NCI-H748 treated with DMSO at 0.1 percent for 48 hours (cell line): ENCODE data around the gene NRIP2.

Experiments used
- DNase-seq: peaks from one replicate; lab custom pipeline; 2025; lab: John Stamatoyannopoulos, UW

Gene NRIP2

DNA sequence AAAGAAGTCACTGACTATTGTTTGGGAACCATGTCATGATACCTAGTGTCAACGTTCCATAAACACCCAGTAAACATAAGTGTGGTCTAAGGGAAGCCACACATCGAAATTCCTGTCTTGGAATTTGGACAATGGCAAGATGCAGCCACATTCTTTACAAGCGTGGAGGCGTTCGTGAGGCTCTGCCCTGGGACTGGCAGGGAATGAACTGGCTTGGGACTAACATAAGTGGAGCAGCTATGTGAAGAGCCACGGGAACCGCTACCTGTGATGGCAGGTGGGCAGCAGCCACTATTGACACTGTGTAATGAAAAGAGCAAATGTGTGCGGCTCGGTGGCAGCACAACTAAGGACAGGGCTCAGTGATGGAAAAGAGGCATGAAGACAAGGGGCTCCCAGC lies 10.0 kb upstream of the NRIP2 start:
- no peak for DNase-seq

DNA sequence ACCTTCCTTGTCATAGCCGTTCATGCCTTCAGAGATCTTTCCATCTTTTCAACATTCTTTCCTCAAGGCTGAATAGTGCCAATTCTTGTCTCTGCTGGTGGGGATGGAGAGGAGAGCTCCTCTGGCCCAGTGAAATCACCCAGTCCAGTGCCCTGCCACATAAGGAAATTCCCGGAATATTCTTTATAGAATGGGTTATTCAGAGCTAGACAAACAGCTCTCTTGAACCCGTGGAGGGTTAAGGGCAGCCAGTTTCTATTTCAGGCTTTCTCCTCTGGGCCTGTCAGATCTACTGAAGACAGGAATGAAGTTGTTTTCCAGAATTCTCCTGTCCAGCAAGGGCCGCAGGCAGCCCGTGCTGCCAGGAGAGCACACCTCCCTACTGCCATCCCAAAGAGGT lies 8.1 kb upstream of the NRIP2 start:
- DNase-seq, result no peak

DNA sequence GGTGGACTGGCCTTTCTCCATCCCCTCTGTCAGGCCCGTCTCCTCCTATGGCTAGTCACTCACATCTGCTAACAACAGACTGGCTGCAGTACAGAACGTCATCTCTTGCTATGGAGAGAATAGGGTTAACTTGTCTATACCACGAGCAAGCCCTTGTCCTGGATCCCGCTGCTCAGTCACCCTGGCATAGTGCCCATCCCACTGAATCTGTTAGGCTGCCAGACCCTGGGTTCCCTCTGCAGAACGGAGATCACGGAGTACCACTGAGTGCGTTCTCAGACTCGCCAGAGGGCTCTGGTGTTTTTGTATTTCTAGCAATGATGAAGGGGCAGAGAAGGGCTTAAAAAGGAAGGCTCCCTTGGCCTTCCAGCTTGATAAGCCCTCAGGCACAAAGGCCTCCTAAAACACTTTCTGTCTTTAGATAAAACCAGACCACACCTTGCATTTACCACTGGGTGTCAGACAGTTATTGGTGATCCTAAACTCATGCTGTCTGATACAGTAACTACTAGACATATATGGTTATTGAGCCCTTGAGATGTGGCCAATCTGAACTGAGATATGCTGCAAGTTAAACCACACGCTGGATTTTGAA lies 6.3 kb upstream of the NRIP2 start:
- no peak for DNase-seq

DNA sequence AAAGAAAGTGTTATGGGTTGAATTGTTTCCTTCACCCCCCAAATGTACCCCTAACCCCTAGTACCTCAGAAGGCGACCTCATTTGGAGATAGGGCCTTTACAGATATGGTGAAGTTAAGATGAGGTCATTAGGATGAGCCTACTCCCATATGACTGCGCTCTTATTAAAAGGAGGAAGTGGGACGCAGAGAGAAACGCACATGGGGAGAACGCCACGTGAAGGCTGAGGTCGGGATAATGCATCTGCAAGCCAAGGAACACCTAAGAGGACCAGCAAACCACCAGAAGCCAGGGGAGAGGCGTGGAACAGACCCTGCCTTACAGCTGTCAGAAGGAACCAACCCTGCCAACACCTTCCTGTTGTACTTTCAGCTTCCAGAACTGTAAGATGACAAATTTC lies 1.7 kb upstream of the NRIP2 start:
- no peak for DNase-seq

DNA sequence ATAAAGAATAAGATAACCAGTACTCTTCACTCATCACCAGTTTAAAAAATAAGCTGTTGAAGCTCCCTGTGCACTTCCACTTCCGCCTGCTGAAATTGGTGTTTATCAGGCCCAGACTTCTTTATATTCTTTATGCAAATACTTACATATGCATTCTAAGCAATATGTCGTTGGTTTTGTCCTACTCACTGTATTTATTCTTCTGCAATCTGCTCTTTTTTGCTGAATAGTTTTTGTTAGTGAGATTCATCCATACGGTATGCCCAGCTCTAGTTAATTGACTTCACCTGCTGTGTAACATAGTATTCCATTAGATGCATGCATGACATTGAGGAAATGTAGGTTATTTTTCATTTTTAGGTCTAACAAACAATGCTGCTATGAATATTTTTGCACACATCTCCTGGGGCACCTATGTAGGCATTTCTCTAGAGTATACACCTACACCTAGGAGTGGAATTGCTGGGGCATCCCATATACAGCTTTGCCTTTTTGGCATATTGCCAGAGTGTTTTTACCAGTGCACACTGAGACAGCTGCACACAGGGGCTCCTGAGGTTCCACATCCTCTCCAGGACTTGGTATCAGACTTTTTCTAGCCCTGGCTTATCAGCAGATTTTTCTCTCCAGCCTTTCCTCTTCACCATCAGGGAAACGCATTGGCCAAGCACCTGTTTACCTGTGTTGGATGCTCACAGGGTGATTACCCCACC lies 1.0 kb upstream of the NRIP2 start:
- no peak for DNase-seq

DNA sequence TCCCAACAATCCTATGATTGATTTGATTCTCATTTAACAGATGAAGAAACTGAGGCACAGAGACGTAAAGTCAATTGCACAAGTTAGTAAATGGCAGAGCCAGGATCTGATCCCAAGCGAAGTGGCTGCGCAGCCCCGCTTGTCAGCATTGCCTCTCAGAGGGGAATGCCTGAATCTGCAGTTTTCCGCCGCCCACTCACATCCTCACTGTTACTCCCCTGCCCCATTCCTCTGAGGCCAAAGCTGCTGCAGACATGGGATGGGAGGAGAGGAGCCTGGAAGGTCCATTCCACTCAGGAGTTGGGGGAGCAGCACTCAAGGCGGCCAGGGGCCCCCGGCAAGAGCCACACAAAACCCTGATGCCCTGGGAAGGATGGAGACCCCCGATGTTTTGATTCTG lies 1.0 kb downstream of the NRIP2 start:
- no peak for DNase-seq

DNA sequence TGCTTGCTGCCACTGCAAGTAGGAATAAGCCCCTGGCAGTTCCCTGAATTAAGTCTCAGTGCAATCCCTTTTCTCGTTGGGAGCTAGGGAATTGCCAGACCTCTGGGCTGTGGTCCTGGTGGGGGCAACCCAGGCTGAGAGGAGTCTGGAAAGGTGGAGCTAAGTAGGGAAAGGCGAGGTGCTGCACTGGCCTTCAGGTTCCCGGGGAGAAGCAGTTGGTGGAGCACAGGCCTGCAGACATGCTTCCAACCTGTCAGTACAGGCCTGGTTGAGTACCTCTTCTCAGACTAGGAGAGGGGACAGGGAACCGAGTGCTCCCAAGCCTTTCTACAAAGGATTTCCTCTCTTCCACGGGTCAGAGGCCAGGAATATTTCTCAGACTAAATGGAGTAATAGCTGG lies 1.5 kb downstream of the NRIP2 start:
- DNase-seq, result no peak

DNA sequence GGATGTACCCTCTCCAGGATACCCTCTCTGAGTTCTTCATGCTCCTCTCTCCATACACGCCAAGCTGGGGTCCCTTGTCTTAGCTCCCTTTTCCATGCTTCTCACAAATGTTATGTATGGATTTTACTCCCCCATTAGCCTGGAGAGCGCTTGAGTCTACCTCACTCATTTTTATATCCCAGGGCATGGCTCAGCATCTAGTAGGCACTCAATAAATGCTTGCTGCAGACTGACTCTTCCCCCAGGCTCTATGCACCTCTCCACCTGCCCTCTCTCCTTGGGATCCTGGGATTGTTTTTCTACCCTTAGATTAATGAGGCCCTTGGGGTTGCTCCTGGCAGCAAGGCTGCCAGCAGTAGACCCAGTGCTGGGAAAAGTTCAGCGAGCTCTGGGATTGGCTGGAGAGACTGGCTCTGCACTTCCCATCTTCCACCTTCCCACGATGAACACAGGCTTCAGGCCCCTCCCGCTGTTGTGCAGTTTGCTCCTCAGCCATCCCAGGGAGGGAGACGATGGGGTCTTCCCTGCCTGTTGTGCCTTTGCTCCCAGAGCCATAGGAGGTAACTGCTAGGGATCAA lies 2.2 kb downstream of the NRIP2 start:
- no peak for DNase-seq

DNA sequence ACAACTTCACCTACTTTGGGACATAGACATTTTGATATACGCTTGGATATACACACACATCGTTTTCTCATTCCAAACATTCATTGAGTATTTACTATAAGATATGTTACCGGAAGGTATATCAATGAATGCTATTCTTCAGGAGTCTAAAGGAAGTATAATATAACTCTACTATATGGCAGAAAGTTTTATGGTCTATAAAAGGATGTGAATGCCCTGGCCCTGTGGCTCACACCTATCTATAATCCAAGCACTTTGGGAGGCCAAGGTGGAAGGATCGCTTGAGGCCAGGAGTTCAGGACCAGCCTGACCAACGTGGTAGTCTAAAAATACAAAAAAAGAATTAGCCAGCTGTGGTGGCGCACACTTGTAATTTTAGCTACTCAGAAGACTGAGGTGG lies 5.6 kb downstream of the NRIP2 start:
- DNase-seq, result no peak

DNA sequence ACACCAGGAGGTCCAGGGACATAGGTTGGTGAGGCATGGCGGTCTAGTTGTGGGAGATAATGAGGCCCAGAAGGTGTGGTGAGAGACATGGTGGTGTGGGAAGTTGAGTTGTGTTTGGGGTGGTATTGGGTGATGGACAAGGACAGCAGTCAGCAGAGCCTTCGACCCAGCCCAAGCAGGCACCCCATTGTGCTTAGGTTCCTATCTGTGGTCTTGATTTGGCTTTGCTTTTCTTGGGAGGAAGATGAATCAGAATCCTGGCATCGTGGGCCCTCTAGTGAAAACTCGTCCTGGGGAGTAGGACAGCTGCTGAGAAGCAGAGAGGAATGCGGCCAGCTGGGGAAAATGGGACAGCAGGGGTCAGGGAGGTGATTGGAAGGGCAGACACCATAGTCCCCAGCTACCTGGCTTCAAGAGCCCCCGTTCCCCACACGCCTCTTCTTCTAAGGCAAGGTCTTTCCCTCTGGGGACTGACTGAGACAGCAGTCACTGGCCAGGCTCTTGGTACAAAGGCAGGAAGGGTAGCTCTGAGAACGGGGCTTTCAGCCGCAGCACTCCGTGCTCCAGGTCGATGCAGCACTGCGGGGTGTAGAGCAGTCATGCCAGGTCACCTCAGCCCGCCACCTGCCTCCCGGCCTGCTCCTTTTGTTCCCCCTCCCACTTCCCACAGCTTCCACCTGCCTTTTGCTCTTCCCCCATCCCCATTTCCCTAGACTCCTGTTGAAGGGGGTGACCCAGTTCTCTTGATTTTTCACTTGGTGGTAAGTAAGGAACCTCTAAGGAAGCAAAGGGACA lies 7.9 kb downstream of the NRIP2 start:
- DNase-seq, result no peak

DNA sequence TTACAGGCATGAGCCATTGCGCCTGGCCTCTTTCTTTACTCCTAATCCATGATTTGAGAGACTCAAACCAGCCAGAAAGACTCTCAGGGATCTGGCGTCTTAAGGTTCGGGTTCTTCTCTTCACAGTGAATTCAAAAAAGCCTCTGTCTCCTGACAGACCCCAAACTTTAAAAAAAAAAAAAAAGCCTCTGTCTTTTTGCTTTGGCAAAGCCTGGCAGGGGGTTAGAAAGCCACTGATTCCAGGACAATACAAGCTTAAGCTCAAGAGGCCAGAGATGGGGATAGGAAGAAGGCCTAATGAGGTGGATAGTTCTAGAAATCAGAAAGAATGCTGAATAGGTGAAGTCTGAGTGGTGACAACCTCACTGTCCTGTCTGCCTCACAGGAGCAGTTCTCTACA lies 8.8 kb downstream of the NRIP2 start:
- no peak for DNase-seq

DNA sequence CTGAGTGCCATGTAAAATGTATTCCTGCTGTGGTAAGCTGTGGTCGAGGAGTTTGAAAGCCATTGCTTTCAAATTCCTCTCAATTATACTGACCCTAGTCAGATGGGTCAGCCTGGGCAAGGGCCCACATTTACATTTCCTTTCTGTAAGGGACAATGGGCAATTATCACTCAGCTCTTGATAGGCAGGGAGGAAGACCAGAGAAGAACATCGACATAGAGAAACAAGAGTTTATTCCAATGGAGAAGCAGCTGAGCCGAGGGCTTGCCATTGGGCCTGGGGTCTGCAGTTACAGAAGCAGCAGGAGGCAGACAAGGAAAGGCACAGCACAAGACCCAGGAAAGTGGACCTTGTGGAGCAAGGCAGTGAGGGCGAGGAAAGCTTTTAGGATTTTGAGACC lies 9.7 kb downstream of the NRIP2 start:
- DNase-seq, result no peak

DNA sequence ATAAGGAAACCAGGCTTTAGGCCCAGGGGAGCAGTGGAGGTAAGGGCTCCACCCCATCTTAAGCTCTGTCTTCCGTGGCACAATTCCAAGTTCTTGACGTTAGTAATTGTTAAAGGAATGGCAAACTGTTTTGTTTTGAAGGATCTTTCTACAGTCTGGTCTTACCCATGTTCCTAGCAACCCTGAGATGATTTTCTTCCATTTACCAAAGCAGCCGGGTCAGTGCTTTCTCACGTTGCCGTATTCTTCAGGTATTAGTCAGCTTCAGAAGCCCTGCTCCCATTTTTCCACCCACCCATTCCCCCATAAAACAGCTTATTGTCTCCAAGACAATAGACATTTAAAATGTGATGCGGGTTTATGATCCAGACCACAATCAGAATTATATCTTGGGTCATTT lies 10.3 kb downstream of the NRIP2 start:
- no peak for DNase-seq

DNA sequence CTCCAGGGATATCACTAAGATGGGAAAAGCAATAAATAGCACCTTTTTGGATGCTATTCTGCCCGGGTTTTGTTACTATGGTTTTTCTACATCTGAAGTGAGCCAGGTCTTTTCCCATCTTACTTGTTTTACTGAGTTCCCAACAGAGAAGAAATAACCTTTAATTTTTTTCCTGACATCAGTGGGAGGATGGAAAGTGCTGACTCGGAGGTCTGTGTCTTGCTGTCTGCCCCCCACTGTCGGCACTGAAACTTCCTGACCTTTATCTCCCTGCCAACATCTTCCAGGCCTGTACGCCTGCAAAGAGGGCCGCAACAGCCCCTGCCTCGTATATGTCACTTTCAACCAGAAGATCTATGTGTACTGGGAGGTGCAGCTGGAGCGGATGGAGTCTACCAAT lies 11.4 kb downstream of the NRIP2 start:
- DNase-seq, result no peak

DNA sequence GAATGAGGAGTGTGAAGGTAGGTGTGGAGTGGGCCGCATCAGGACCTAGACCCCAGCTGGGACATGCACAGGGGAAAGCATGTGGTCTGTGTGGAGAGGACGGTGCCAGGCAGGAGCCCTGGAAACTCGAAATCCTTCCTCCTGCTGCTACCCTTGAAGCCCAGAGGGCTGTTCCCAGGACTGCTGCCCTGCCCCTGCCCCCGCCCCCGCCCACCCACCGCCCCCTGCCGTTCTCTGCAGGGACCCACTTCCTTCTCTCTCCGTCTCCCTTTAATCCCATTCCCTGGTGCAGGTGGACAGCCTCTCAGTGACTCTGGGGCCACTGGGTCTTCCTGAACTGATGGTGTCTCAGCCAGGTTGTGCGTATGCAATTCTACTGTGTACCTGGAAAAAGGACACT lies 14.4 kb downstream of the NRIP2 start:
- no peak for DNase-seq

DNA sequence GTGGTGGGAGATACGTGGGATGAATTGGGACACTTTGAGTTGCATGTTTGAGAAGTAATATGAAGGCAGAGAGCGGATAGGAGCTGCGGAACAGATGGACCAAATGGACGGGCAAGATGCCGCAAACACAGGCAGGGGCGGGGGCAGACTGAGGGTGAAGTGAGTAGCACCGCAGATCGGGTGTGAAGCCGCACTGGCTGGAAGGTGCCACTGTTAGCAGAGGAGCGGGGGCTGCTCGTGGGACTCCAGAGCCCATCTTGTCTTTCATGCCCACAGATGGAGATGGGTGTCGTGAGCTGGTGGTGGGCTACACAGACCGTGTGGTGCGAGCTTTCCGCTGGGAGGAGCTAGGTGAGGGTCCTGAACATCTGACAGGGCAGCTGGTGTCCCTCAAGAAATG lies 15.0 kb downstream of the NRIP2 start:
- no peak for DNase-seq

DNA sequence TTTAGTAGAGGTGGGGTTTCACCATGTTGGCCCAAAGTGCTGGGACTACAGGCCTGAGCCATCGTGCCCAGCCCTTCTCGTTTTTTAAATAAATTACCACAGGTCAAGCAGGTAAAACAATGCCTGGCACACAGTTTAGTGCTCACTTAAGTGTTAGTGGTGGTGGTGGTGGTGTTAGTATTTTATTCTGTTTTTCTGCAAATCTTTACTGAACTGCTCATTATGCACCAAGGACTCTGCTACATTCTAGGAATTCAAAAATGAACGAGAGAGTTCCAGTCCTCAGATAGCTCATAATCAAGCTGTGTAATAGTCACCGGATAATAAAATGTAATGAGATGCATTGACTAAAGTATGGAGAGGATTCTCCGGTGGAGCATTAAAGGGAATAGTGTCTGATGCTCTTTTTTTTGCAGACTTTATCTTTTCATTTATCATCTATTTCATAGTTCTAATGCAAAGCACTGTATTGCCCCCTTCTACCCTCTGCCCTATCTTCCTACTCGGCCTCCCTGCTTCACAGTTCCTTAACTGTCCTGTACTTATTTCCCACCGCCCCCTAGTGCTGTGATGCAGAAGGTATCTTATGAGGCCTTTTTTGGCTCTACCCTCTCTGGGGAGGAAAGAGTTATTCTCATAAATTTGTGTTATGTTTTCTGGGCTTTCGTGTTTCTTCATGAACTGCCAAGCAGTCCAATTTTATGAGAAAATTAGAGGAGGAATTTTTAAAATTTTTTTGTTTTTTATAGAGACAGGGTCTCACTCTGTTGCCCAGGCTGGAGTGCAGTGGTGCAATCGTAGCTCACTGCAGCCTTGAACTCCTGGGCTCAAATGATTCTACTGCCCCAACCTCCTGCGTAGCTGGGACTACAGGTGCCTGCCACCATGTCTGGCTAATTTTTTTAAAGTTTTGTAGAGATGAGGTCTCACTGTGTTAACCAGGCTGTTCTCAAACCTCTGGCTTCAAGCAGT lies 21.3 kb downstream of the NRIP2 start:
- DNase-seq, result peak; percentile 37

DNA sequence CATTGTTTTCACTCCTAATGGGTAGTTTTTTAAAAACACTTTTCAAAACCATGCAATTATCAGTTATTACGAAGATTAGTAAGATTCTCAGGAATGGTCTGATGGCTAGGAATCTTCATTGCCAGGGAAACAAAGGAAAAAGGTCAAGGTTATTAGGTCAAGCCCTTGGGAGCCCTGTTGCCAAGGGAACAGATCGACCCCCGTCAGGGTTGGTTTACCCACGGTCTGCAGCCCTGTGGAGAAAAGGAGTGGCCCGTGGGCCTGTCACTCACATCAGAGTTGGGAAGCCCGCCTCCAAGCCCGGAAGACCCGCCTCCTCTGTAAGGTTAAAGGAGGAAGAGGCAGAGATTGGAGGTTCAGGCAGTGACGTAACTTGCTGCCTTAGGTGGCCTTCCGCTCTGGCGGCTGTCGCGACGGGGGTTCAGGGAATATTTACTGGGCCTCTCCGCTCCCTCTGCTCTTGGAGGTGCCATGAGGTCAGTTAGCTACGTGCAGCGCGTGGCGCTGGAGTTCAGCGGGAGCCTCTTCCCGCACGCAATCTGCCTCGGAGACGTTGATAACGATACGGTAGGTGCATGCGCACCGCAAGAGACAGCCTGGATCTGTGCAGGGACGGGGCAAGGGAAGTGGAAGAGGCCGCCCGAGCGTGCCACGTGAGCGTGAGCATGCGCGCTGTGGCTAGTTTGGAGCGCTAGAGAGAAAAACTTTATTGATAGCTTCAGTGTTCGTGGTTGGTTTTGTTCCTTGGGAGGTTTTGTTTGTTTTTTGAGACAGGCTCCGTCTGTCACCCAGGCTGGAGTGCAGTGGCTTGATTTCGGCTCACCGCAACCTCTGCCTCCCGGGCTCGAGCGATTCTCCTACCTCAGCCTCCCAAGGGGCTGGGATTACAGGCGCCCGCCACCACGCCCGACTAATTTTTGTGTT lies 22.3 kb downstream of the NRIP2 start, which contains the start of gene ITFG2:
Gene ITFG2 (plus strand): TSS at position 379 of the 924 bp plus-strand sequence. CDS start 93 bp downstream, at position 472.
- peak; percentile 85 for DNase-seq

DNA sequence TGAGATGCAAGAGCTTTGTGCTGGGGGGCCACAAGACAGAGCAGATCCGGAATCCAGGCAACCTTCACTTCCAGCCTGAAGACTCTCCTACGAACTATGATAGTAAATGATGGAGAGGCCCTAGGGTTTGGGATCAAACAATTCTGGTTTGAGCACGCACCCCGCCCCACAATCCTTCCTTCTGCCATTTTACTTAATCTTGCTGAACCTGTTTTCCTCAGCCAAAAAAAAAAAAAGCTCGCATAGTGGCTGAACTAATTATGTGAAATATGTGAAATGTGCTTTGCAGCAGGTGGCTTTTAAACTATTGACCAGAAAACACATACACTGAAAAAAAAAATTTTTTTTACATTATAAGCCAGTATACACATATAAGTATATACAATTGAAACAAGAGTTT lies 23.0 kb downstream of the NRIP2 start:
- no peak for DNase-seq

DNA sequence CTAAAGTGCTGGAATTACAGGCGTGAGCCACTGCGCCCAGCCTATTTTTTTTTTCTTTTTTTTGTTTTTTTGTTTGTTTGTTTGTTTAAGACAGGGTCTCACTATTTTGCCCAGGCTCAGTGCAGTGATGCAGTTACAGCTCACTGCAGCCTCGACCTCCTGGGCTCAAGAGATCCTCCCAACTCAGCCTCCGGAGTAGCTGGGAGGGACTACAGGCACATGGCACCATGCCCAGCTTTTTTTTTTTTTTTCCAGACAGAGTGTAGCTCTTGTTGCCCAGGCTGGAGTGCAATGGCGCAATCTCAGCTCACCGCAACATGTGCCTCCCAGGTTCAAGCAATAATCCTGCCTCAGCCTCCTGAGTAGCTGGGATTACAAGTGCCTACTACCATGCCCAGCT lies 28.1 kb downstream of the NRIP2 start:
- no peak for DNase-seq

DNA sequence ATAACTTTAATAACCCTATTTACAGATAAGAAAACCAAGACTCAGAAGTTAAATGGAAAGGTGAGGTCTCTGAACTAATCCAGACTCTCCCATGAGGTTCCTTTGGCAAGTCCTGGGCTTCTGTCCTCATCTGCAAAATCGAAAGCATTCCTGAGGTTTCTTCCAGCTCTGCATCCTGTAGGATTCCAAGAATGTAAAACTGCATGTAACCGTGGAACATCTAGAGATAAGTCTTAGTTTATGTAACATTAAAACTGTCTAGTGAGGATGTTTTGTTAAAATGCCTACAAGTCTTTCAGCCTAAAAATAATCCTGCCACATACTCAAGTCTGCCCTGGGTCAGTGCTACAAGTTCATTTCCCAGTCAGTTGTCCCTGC lies 29.7 kb downstream of the NRIP2 start:
- DNase-seq, result no peak
